Esophagus squamous epithelium (tissue), 5 donors: ENCODE data around the gene AKT2. TPM values are rescaled to one million over a fixed set of nuclear protein-coding genes. Genes with fewer than 3 reads are reported as not detected.

ENCODE experiments used
- DNase-seq: peaks from one replicate; lab custom pipeline; 2025; lab: John Stamatoyannopoulos, UW
- H3K27ac ChIP-seq, 4 donors: fragments of 200-600 bp; sonication (generic); one replicate each; pipeline ENCODE4 v1.5.1; 2016 to 2019; ENCODE audit warnings: mild to moderate bottlenecking in 1 of 4
- H3K27me3 ChIP-seq, 4 donors: fragments of 200-600 bp; sonication (generic); 1 replicate in 3 of 4; 2 replicates in 1 of 4; pipeline versions ENCODE4 v1.5.1 to v1.6.0; 2017 to 2021; ENCODE audit warnings: antibody characterized with exemption in 1 of 4
- H3K36me3 ChIP-seq, 3 donors: fragments of 200-600 bp; sonication (generic); one replicate each; pipeline ENCODE4 v1.5.1; 2016 to 2019
- H3K4me1 ChIP-seq, 3 donors: fragments of 200-600 bp; sonication (generic); one replicate each; pipeline ENCODE4 v1.5.1; 2017 to 2019
- H3K4me3 ChIP-seq, 4 donors: fragments of 200-600 bp; sonication (generic); 1 replicate in 3 of 4; 2 replicates in 1 of 4; pipeline ENCODE4 v1.5.1; 2016 to 2019; ENCODE audit warnings: mild to moderate bottlenecking in 2 of 4, moderate library complexity in 1 of 4
- H3K9me3 ChIP-seq, 3 donors: fragments of 200-600 bp; sonication (generic); one replicate each; pipeline ENCODE4 v1.5.1; 2016 to 2019
- POLR2A ChIP-seq, 4 donors: fragments of 450-650 bp; IDR thresholded peaks; one replicate each; pipeline ENCODE4 v1.6.1; 2017; ENCODE audit warnings: antibody characterized with exemption in 4 of 4, mild to moderate bottlenecking in 4 of 4, moderate library complexity in 3 of 4
- WGBS, 2 donors: methylation state at CpG; one replicate each; pipeline ENCODE4 v1.1.5; 2018; 5-methylcytosine and 5-hydroxymethylcytosine counted together
- intact Hi-C: fragments of 100-400 bp; cut with DNase I; formaldehyde crosslinking; loops from one replicate; pipeline ENCODE4 v1.15.0; 2022
- total RNA-seq, 4 donors: library from RNA; depleted of rRNA; stranded (reverse); fragments of >200 nt; gene quantifications; one replicate each; pipeline ENCODE4 v1.1.0, GENCODE V29; 2016
- TF ChIP-seq, protein P1 (sequence below), 6 experiments: fragments of 450-650 bp in 4 of 6; fragments of 200-600 bp in 2 of 6; sonication (generic) in 2 of 6; IDR thresholded peaks; one replicate each; pipeline ENCODE4 v1.5.1; 2016 to 2019; ENCODE audit warnings: antibody characterized with exemption in 6 of 6, mild to moderate bottlenecking in 4 of 6, moderate library complexity in 4 of 6
- donor health status: DM: yes; HTN: yes; CAD: no.

The AKT2 gene
- total RNA-seq, 4 donors from 2014 or later = 59.0 to 84.7 (median 69.0) TPM

GRCh38 chr19:40279761-40280607, 5.2 kb downstream of the AKT2 start:
- intact Hi-C loops = no loop called here
- Histone ChIP-seq H3K36me3 (peaks cover 0 to 12% (median 0%) of the 10 kb centered on the region in 3 donors), H3K27ac (peak overlapping the region; percentile 61 to 78 (median 73)), H3K9me3 (no peaks in the 10 kb centered on the region), H3K27me3 (no peaks in the 10 kb centered on the region), H3K4me3 (peak overlapping the region in 1 of 4 donors; percentile 15), H3K4me1 (peaks cover 40 to 94% (median 69%) of the 10 kb centered on the region in 3 donors)
- no peak for DNase-seq
- 65 to 100% methylated on average over 3 to 9 of the region's 17 CpGs for WGBS, 2 donors
- no peak for TF ChIP-seq POLR2A (IDR thresholded peaks at IDR 0.05)
- TF ChIP-seq, protein P1, sequence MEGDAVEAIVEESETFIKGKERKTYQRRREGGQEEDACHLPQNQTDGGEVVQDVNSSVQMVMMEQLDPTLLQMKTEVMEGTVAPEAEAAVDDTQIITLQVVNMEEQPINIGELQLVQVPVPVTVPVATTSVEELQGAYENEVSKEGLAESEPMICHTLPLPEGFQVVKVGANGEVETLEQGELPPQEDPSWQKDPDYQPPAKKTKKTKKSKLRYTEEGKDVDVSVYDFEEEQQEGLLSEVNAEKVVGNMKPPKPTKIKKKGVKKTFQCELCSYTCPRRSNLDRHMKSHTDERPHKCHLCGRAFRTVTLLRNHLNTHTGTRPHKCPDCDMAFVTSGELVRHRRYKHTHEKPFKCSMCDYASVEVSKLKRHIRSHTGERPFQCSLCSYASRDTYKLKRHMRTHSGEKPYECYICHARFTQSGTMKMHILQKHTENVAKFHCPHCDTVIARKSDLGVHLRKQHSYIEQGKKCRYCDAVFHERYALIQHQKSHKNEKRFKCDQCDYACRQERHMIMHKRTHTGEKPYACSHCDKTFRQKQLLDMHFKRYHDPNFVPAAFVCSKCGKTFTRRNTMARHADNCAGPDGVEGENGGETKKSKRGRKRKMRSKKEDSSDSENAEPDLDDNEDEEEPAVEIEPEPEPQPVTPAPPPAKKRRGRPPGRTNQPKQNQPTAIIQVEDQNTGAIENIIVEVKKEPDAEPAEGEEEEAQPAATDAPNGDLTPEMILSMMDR (IDR thresholded peaks at IDR 0.05) = no peak

GRCh38 chr19:40279120-40279551, 6.0 kb downstream of the AKT2 start:
- intact Hi-C loops = no loop called here
- TF ChIP-seq, protein P1 (IDR thresholded peaks at IDR 0.05) = no peak
- Histone ChIP-seq H3K9me3 (no peaks in the 10 kb centered on the region), H3K27me3 (no peaks in the 10 kb centered on the region), H3K4me3 (peak overlapping the region in 3 of 4 donors; percentile 18 to 40 (median 23)), H3K4me1 (peaks cover 39 to 97% (median 75%) of the 10 kb centered on the region in 3 donors), H3K36me3 (peaks cover 0 to 12% (median 0%) of the 10 kb centered on the region in 3 donors), H3K27ac (peak overlapping the region; percentile 61 to 78 (median 66))
- DNase-seq = no peak
- 26 to 30% methylated on average over 2 to 6 of the region's 15 CpGs for WGBS, 2 donors

DNA sequence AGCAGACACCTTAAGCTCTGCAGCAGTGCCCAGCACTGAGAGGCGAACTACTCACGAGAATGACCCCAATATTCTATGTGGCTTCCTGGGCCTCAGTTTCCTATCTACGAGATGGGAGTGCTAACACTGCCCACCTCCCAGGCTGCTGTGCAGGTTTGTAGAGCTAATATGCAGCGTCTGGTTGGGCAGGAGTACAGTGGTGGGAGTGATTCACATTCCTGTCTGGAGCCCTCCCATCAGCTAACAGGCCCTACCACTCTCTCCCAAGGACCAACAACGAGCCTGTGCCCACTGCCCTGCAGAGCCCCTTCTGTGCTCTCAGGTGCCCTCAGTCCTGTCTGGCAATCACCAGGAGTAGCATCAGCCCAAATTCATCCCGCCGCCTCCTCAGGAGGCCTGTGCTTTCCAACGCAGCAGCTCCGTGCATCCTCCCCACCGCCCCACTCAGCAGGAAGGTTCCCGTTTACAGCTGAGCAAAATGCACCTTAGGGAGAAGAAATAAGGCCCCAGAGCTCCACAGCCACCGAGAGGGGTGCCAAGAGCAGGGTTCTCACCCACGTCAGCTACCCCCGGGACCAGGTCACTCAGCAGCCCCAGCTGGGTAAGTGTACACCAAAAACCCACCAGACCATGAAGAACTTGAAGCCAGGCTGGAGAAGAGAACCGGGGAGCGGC, 6.6 kb downstream of the AKT2 start:
- Histone ChIP-seq H3K4me1 (peaks cover 33 to 97% (median 68%) of the 10 kb centered on the region in 3 donors), H3K4me3 (peak overlapping the region in 3 of 4 donors; percentile 18 to 40 (median 23)), H3K27ac (peak overlapping the region; percentile 61 to 78 (median 66)), H3K27me3 (no peaks in the 10 kb centered on the region), H3K36me3 (peaks cover 0 to 12% (median 0%) of the 10 kb centered on the region in 3 donors), H3K9me3 (no peaks in the 10 kb centered on the region)
- no peak for DNase-seq
- intact Hi-C loops = no loop called here
- whole genome bisulfite sequencing, 2 donors = 55 to 60% methylated on average over 6 to 10 of the region's 16 CpGs
- no peak for TF ChIP-seq POLR2A (IDR thresholded peaks at IDR 0.05)
- TF ChIP-seq, protein P1 (IDR thresholded peaks at IDR 0.05) = no peak

DNA sequence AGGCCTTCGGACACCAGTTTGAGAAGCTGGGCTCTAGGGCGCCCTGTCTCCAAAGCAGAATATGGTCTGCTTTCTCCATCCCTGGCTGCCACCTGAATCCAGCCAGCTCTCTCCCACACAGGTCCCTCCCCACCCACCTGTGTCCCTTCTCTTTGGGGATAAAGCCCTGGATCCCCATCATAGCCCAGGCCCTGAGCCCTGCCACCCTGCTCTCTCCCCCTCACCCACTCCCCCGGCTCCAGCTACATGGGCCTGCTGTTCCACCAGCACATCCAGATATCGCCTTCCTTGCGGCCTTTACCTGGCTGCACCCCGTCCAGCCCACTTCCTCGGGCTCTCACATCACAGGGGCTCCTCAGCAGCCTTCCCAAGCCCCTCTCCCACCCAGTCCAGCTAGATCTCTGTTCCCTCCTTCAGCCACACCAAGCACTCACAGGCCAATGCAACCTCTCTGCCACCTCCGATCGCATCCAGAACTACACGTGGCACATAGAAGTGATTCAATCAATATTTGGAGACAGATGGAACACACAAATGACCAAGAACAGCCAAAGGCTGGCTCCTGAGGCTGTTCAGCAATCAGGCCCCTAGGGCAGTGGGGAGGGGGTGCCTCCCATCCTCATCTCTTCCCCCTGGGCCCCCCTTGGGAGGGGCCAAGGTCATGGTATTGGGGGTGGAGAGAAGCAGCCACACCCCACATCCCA, 7.6 kb downstream of the AKT2 start:
- Histone ChIP-seq H3K9me3 (no peaks in the 10 kb centered on the region), H3K4me3 (no peak overlapping the region), H3K27ac (no peak overlapping the region), H3K27me3 (no peaks in the 10 kb centered on the region), H3K4me1 (peaks cover 24 to 90% (median 58%) of the 10 kb centered on the region in 3 donors), H3K36me3 (peaks cover 0 to 15% (median 0%) of the 10 kb centered on the region in 3 donors)
- TF ChIP-seq, protein P1 (IDR thresholded peaks at IDR 0.05) = no peak
- TF ChIP-seq POLR2A (IDR thresholded peaks at IDR 0.05) = no peak
- no peak for DNase-seq
- 80 to 85% methylated on average over 10 of the region's 10 CpGs for WGBS, 2 donors
- intact Hi-C loops = no loop called here
